ENCODE data around the gene TAX1BP3. TPM values are rescaled to one million over a fixed set of nuclear protein-coding genes. Genes with fewer than 3 reads are reported as not detected.
A peak's percentile ranks its signal among the peaks of the same experiment; 100 is the strongest.

Gene TAX1BP3
- total and polyA plus RNA-seq, 2 of the 13 experiments (the other 11 are each of a cell fraction or from before 2014, with no cell fraction given), result 16.7 to 45.1 TPM

DNA sequence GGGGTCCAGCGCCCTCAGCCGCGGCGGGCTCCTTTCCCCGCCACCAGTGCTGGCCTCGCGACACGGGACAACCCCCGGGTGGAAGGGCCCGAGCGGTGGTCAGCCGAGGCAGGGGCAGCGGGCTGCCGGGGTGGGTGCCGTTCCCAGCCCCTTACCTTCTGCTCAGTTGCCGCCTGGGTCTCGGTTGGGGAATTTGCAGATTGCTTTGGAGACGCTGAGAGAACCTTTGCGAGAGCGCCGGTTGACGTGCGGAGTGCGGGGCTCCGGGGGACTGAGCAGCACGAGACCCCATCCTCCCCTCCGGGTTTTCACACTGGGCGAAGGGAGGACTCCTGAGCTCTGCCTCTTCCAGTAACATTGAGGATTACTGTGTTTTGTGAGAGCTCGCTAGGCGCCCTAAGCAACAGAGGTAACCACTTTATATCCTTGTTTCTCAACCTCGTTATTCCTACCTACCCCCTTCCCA is 31.4 kb downstream of the TAX1BP3 start (continued):
- TF ChIP-seq, protein P1, sequence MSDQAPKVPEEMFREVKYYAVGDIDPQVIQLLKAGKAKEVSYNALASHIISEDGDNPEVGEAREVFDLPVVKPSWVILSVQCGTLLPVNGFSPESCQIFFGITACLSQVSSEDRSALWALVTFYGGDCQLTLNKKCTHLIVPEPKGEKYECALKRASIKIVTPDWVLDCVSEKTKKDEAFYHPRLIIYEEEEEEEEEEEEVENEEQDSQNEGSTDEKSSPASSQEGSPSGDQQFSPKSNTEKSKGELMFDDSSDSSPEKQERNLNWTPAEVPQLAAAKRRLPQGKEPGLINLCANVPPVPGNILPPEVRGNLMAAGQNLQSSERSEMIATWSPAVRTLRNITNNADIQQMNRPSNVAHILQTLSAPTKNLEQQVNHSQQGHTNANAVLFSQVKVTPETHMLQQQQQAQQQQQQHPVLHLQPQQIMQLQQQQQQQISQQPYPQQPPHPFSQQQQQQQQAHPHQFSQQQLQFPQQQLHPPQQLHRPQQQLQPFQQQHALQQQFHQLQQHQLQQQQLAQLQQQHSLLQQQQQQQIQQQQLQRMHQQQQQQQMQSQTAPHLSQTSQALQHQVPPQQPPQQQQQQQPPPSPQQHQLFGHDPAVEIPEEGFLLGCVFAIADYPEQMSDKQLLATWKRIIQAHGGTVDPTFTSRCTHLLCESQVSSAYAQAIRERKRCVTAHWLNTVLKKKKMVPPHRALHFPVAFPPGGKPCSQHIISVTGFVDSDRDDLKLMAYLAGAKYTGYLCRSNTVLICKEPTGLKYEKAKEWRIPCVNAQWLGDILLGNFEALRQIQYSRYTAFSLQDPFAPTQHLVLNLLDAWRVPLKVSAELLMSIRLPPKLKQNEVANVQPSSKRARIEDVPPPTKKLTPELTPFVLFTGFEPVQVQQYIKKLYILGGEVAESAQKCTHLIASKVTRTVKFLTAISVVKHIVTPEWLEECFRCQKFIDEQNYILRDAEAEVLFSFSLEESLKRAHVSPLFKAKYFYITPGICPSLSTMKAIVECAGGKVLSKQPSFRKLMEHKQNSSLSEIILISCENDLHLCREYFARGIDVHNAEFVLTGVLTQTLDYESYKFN (CRISPR knock-in tag; conservative IDR thresholded peaks at IDR 0.05), result no peak
- TF ChIP-seq ZNF773 (CRISPR knock-in tag; IDR thresholded peaks at IDR 0.05; ENCODE audit: borderline replicate concordance) (0 out of 2 replicates have a peak, but pooled peaks have one; percentile 67), ZFY (CRISPR knock-in tag; IDR thresholded peaks at IDR 0.05) (peak; percentile 32; the same call in 1 of the 2 replicates), TGIF2 (CRISPR knock-in tag; IDR thresholded peaks at IDR 0.05) (no peak), CBX5 (CRISPR knock-in tag; IDR thresholded peaks at IDR 0.05; ENCODE audit: borderline replicate concordance) (no peak; the same call in 1 of the 2 replicates), SOX5 (CRISPR knock-in tag; IDR thresholded peaks at IDR 0.05; ENCODE audit: borderline replicate concordance) (no peak), ZNF350 (CRISPR knock-in tag; IDR thresholded peaks at IDR 0.05; ENCODE audit: borderline replicate concordance, low read depth) (no peak; the same call in 1 of the 2 replicates), ZNF777 (CRISPR knock-in tag; IDR thresholded peaks at IDR 0.05) (0 out of 2 replicates have a peak, but pooled peaks have one; percentile 55), ATF7-NPFF (CRISPR knock-in tag; IDR thresholded peaks at IDR 0.05; ENCODE audit: low read depth) (no peak), ZNF615 (CRISPR knock-in tag; IDR thresholded peaks at IDR 0.05; ENCODE audit: borderline replicate concordance) (no peak)
- TF ChIP-seq, protein P2, sequence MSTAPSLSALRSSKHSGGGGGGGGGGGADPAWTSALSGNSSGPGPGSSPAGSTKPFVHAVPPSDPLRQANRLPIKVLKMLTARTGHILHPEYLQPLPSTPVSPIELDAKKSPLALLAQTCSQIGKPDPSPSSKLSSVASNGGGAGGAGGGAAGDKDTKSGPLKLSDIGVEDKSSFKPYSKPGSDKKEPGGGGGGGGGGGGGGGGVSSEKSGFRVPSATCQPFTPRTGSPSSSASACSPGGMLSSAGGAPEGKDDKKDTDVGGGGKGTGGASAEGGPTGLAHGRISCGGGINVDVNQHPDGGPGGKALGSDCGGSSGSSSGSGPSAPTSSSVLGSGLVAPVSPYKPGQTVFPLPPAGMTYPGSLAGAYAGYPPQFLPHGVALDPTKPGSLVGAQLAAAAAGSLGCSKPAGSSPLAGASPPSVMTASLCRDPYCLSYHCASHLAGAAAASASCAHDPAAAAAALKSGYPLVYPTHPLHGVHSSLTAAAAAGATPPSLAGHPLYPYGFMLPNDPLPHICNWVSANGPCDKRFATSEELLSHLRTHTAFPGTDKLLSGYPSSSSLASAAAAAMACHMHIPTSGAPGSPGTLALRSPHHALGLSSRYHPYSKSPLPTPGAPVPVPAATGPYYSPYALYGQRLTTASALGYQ (CRISPR knock-in tag; IDR thresholded peaks at IDR 0.05), result 0 out of 2 replicates have a peak, but pooled peaks have one; percentile 48
- TF ChIP-seq, protein P3, sequence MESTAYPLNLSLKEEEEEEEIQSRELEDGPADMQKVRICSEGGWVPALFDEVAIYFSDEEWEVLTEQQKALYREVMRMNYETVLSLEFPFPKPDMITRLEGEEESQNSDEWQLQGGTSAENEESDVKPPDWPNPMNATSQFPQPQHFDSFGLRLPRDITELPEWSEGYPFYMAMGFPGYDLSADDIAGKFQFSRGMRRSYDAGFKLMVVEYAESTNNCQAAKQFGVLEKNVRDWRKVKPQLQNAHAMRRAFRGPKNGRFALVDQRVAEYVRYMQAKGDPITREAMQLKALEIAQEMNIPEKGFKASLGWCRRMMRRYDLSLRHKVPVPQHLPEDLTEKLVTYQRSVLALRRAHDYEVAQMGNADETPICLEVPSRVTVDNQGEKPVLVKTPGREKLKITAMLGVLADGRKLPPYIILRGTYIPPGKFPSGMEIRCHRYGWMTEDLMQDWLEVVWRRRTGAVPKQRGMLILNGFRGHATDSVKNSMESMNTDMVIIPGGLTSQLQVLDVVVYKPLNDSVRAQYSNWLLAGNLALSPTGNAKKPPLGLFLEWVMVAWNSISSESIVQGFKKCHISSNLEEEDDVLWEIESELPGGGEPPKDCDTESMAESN (CRISPR knock-in tag; conservative IDR thresholded peaks at IDR 0.05), result 0 out of 2 replicates have a peak, but pooled peaks have one; percentile 39
- TF ChIP-seq, protein P4, sequence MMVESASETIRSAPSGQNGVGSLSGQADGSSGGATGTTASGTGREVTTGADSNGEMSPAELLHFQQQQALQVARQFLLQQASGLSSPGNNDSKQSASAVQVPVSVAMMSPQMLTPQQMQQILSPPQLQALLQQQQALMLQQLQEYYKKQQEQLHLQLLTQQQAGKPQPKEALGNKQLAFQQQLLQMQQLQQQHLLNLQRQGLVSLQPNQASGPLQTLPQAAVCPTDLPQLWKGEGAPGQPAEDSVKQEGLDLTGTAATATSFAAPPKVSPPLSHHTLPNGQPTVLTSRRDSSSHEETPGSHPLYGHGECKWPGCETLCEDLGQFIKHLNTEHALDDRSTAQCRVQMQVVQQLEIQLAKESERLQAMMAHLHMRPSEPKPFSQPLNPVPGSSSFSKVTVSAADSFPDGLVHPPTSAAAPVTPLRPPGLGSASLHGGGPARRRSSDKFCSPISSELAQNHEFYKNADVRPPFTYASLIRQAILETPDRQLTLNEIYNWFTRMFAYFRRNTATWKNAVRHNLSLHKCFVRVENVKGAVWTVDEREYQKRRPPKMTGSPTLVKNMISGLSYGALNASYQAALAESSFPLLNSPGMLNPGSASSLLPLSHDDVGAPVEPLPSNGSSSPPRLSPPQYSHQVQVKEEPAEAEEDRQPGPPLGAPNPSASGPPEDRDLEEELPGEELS (CRISPR knock-in tag; IDR thresholded peaks at IDR 0.05), result no peak
- TF ChIP-seq, protein P5, sequence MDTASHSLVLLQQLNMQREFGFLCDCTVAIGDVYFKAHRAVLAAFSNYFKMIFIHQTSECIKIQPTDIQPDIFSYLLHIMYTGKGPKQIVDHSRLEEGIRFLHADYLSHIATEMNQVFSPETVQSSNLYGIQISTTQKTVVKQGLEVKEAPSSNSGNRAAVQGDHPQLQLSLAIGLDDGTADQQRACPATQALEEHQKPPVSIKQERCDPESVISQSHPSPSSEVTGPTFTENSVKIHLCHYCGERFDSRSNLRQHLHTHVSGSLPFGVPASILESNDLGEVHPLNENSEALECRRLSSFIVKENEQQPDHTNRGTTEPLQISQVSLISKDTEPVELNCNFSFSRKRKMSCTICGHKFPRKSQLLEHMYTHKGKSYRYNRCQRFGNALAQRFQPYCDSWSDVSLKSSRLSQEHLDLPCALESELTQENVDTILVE (CRISPR knock-in tag; IDR thresholded peaks at IDR 0.05), result no peak
